22Rv1 (cell line): ENCODE measurements around the gene IQCK.

Source experiments
- H3K27ac ChIP-seq: fragments of 450-650 bp; 2 replicates; pipeline ENCODE4 v1.5.1; 2017
- CTCF ChIP-seq: fragments of 450-650 bp; IDR thresholded peaks from 2 replicates; pipeline ENCODE4 v1.5.1; 2017; ENCODE audit warnings: mild to moderate bottlenecking
- ZFX ChIP-seq: fragments of 450-650 bp; IDR thresholded peaks from 2 replicates; pipeline ENCODE4 v1.6.1; 2017; ENCODE audit warnings: antibody characterized with exemption, borderline replicate concordance

Gene IQCK

GRCh38 chr16:19701091-19701490 lies 17.0 kb upstream of the IQCK start:
- no peak for TF ChIP-seq ZFX
- TF ChIP-seq CTCF = no peak
- H3K27ac ChIP-seq = no peak overlapping the region

GRCh38 chr16:19703172-19703889 lies 14.7 kb upstream of the IQCK start:
- no peak for TF ChIP-seq CTCF
- no peak for TF ChIP-seq ZFX

DNA sequence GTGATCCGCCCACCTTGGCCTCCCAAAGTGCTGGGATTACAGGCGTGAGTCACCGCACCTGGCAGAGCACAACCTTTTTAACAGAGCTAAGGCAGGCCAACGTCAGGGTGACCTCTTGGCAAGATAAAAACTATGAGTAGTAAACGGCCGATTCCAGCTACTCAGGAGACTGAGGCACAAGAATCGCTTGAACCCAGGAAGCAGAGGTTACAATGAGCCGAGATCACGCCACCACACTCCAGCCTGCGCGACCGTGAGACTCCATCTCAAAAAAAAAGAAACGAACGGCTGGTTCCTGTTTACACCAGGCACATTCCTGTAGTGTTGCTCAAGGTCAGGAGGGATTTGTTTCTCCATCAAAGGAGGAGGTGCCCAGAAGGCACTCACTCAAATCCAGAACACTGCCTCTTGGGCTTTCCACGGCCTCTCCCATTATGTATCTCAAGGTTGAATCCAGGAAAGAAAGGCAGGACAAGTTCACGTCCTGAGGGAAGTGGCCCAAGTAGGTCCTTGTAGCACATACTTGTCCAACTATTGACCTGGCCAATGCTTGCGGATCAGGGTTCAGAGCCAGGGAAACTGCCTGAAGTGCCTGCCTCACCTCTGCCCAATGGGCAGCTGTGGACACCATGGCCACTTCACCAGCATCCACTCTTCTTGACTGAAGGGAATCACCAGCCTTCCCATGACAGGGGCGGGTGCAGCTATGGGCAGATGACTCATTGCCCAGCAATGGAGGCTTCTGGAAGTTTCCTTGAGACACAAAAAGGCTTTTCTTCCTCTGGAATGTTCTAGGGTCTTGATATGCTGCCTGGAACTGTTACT lies 13.5 kb upstream of the IQCK start:
- TF ChIP-seq ZFX = no peak
- no peak for TF ChIP-seq CTCF
- no peak overlapping the region for H3K27ac ChIP-seq

More at GRCh38 chr16:19703172-19703889, 14.7 kb upstream of the IQCK start:
- H3K27ac ChIP-seq = no peak overlapping the region

DNA sequence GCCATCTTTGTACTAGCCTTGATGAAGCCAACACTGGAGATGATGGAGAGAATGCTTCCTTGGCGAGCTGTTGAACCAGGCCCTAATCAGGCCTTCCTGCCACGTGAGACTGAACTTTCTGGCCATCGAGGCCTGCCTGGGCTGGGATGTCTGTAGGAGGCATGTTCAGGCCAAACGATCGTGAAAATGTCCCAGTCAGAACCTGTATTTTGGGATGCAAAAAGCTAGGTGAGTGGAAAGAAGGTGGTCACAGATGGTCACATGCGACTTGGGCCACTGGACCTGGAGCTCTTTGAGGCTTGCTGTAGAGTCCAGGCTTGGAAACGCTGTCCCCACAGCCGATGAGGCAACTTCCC lies 12.9 kb upstream of the IQCK start:
- TF ChIP-seq ZFX (no peak), CTCF (no peak)
- no peak overlapping the region for H3K27ac ChIP-seq

DNA sequence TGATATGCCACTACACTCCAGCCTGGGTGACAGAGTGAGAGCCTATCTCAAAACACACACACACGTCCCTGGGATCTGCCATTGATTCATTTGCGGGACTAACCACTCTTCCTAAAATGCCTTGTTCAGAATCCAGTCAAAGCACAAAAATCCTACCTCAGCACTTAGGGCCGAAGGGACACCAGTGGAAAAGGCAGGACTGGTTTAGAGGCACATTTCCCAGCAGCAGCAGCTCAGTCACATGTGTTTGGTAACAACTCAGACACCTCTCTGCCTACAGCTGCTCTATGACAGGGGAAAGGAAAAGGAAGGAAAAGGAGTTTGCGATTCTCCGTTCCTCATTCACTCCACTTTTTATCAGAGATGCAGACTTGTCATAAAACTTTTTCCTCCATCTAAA lies 12.2 kb upstream of the IQCK start:
- TF ChIP-seq ZFX = no peak
- no peak for TF ChIP-seq CTCF
- H3K27ac ChIP-seq = no peak overlapping the region

GRCh38 chr16:19706846-19707245 lies 11.2 kb upstream of the IQCK start:
- H3K27ac ChIP-seq = no peak overlapping the region
- no peak for TF ChIP-seq CTCF
- TF ChIP-seq ZFX = no peak
